GM12874 (cell line): ENCODE measurements around the gene KRTAP19-3.
A peak's percentile ranks its signal among the peaks of the same experiment; 100 is the strongest.

Experiments
- CTCF ChIP-seq: IDR thresholded peaks from 2 replicates; pipeline ENCODE4 v1.5.1; 2011; ENCODE audit warnings: low read depth, mild to moderate bottlenecking, control low read depth, low read length, moderate library complexity; ENCODE audit not compliant: insufficient read depth

The KRTAP19-3 gene

DNA sequence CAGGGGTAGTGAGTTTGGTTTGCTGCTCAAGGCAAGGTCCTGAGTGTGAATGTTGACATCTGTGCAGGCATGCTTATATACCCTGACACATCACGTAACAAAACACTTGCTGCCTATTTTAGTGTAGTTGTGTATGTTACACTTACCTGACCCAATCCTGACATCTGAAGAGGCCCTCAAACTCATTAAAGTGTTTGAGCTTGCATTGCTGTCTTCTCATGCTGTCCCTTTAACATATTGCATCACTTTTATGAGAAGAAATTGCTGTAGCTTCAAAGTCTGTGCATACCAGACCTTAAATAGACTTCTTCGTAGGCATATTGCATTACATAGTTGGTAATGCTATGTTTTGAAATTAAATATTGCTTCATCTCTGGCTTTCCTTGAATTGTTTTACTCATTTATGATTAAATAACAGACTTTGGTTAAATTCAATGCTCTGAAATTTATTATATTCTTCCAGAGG, at the start of gene KRTAP19-3:
KRTAP19-3 (minus strand) TSS at position 51 of the 466 bp plus-strand sequence. CDS start 56 bp downstream, outside the sequence.
- no peak for TF ChIP-seq CTCF

DNA sequence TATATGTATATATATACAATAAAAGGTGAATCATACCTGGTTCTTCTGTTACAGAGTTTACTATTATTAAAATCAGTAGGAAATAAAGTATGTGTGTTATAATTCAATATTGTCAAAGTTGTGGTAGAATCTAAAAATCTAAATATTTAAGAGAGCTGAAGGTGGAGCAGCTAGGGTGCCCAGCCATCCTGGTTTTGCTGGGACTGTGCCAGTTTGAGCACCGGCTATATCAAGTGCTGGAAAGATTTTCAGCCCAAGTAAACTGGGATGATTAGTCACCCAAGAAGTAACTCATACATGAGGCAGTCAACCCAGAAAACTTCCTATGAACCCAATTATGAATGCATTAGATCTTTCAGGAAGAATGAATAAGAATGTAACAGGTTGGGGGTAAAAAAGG, 27.1 kb upstream of the KRTAP19-3 start:
- no peak for TF ChIP-seq CTCF

DNA sequence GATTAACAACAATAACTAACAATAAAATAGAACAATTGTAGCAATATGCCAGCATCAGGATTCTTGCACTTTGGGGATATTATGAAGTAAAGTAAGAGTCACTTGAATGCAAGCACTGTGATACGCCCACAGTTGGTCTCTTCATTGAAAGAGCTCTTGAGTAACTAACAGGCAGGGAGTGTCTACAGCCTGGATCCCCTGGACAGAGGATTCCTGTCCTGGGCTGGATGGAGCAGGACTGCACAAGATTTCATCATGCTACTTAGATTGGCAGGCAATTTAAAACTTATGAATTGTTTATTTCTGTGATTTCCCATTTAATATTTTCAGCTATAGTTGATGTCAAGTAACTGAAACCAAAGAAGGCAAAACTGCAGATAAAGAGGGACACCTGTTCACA, 23.9 kb upstream of the KRTAP19-3 start:
- TF ChIP-seq CTCF, result no peak

- TF ChIP-seq CTCF, result peak; percentile 32; the same call in 1 of the 2 replicates
These were observed 13.9 kb upstream of the KRTAP19-3 start for GRCh38 chr21:30505621-30506205.

GRCh38 chr21:30502041-30502440, 10.2 kb upstream of the KRTAP19-3 start, which contains the start of gene KRTAP19-5:
TSS of gene KRTAP19-5 (minus strand) at chr21:30502141. CDS start at chr21:30502090, 51 bp downstream.
- TF ChIP-seq CTCF, result no peak

DNA sequence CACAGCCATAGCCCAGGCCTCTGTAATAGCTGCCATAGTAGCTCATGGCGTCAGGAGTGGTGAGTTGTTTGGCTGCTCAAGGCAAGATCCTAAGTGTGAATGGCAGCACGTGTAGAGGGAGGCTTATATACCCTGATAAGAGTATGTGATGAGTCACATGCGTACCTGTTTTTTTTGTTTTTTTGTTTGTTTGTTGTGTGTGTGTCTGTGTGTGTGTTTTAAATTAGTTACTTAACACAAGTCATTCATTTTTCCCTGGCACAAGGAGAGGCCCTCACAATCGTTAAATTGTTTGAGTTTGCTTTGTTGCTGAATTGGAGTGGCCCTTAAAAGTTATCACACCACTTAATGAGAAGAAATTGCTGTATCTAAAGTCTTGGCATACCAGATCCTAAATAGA, 5.3 kb upstream of the KRTAP19-3 start, which contains the start of gene KRTAP19-4:
KRTAP19-4 (minus strand) TSS at position 101 of the 400 bp plus-strand sequence; CDS start at position 46, 55 bp downstream.
- TF ChIP-seq CTCF, result no peak

DNA sequence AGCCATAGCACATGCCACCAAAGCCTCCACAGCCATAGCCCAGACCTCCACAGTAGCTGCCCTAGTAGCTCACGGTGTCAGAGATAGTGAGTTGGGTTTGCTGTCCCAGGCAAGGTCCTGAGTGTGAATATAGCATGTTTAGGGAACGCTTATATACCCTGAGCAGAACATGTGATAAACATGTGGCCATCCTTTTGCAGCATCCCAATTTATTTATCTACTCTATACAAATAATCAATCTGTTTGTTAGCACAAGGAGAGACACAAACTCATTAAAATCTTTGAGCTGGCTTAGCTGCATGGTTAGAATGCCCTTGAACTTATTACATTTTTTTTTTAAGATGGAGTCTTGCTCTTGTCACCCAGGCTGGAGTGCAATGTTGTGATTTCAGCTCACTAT, 4.5 kb downstream of the KRTAP19-3 start, which contains the start of gene KRTAP19-2:
KRTAP19-2 (minus strand) TSS at position 101 of the 400 bp plus-strand sequence; CDS start at position 13, 88 bp downstream.
- TF ChIP-seq CTCF, result no peak
